ENCODE results near the gene CDK14.

- no peak for TF ChIP-seq CTCF (IDR thresholded peaks at IDR 0.05)
- no peak for TF ChIP-seq POLR2A (IDR thresholded peaks at IDR 0.05)
These were observed 28.2 kb downstream of the CDK14 start for GRCh38 chr7:90624225-90624911.

All from heart left ventricle (tissue), 13 donors.